Liver (tissue), 3 donors: Measurements from ENCODE around the gene TEDC2.

ENCODE experiments used
- CTCF ChIP-seq: fragments of 150-350 bp; IDR thresholded peaks from 2 replicates; pipeline ENCODE4 v1.5.1; 2017; ENCODE audit warnings: improper control_type of control experiment, low read depth, low read length; ENCODE audit not compliant: missing input control
- EGR1 ChIP-seq, 2 donors: IDR thresholded peaks; 2 replicates each; pipeline ENCODE4 v1.6.1; 2016 to 2018; ENCODE audit warnings: antibody characterized with exemption in 2 of 2, low read depth in 2 of 2
- GABPA ChIP-seq, 2 donors: IDR thresholded peaks in 1 of 2; conservative IDR thresholded peaks in 1 of 2; 2 replicates each; pipeline ENCODE4 v1.6.1; 2016; ENCODE audit warnings: antibody characterized with exemption in 2 of 2, mild to moderate bottlenecking in 1 of 2, moderate library complexity in 1 of 2
- JUND ChIP-seq, 2 donors: IDR thresholded peaks; 2 replicates each; pipeline ENCODE4 v1.6.1; 2016; ENCODE audit warnings: antibody characterized with exemption in 2 of 2
- RAD21 ChIP-seq, 2 donors: IDR thresholded peaks; 2 replicates each; pipeline ENCODE4 v1.6.1; 2016; ENCODE audit warnings: antibody characterized with exemption in 2 of 2, mild to moderate bottlenecking in 2 of 2
- RXRA ChIP-seq, 2 donors: IDR thresholded peaks; 2 replicates each; pipeline ENCODE4 v1.6.1; 2017 to 2018; ENCODE audit warnings: antibody characterized with exemption in 2 of 2, mild to moderate bottlenecking in 1 of 2
- TAF1 ChIP-seq: conservative IDR thresholded peaks from 2 replicates; pipeline ENCODE4 v1.6.1; 2016; ENCODE audit warnings: antibody characterized with exemption, mild to moderate bottlenecking
- TF ChIP-seq, protein P1 (sequence below): IDR thresholded peaks from 2 replicates; pipeline ENCODE4 v1.6.1; 2016; ENCODE audit warnings: antibody characterized with exemption
- TF ChIP-seq, protein P2 (sequence below): IDR thresholded peaks from 2 replicates; pipeline ENCODE4 v1.6.1; 2016; ENCODE audit warnings: antibody characterized with exemption
- donor health status: healthy.
- donor health status: healthy.

DNA sequence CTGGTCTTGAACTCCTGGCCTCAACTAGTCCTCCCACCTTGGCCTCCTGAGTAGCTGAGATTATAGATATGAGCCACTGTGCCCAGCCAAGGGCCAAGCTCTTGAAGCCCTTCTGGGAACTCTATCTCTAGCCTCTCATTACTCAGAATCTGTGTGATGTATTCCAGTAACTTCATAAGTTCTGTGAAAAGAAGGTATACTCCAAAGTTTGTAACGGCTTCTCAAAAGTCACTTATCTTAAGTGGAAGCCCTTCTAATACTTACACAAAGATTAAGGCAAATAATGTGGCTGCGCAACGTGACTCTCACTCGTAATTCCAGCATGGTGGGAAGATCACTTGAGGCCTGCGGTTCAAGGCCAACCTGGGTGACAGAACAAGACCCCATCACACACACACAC is 34.7 kb downstream of the TEDC2 start:
- TF ChIP-seq CTCF (no peak), RXRA (IDR thresholded peaks at IDR 0.05) (no peak), EGR1 (IDR thresholded peaks at IDR 0.05; ENCODE audit: low read depth in 2 of 2) (no peak), JUND (IDR thresholded peaks at IDR 0.05) (no peak), TAF1 (no peak), RAD21 (IDR thresholded peaks at IDR 0.05) (no peak), GABPA (IDR thresholded peaks at IDR 0.05 in 1 of 2, conservative IDR thresholded peaks at IDR 0.05 in 1 of 2) (no peak)
- TF ChIP-seq, protein P1, sequence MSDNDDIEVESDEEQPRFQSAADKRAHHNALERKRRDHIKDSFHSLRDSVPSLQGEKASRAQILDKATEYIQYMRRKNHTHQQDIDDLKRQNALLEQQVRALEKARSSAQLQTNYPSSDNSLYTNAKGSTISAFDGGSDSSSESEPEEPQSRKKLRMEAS, result no peak
- TF ChIP-seq, protein P2, sequence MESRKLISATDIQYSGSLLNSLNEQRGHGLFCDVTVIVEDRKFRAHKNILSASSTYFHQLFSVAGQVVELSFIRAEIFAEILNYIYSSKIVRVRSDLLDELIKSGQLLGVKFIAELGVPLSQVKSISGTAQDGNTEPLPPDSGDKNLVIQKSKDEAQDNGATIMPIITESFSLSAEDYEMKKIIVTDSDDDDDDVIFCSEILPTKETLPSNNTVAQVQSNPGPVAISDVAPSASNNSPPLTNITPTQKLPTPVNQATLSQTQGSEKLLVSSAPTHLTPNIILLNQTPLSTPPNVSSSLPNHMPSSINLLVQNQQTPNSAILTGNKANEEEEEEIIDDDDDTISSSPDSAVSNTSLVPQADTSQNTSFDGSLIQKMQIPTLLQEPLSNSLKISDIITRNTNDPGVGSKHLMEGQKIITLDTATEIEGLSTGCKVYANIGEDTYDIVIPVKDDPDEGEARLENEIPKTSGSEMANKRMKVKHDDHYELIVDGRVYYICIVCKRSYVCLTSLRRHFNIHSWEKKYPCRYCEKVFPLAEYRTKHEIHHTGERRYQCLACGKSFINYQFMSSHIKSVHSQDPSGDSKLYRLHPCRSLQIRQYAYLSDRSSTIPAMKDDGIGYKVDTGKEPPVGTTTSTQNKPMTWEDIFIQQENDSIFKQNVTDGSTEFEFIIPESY, result no peak
